ENCODE results near the gene GDA.

The GDA gene

GRCh38 chr9:72149231-72149975, at the start of gene GDA:
Gene GDA (plus strand): TSS chr9:72149440. CDS start chr9:72149560, 120 bp downstream.
- no peak for DNase-seq

- DNase-seq: no peak
Measured at GRCh38 chr9:72102520-72102919, 46.7 kb upstream of the GDA start.

GRCh38 chr9:72113056-72113455, 36.2 kb upstream of the GDA start:
- no peak for DNase-seq

GRCh38 chr9:72119853-72120252, 29.4 kb upstream of the GDA start:
- no peak for DNase-seq

- DNase-seq: no peak
Measured at GRCh38 chr9:72124947-72125346, 24.3 kb upstream of the GDA start.

GRCh38 chr9:72127753-72128152, 21.5 kb upstream of the GDA start:
- no peak for DNase-seq

GRCh38 chr9:72128526-72128925, 20.7 kb upstream of the GDA start:
- DNase-seq: no peak

- DNase-seq: no peak
Measured at GRCh38 chr9:72129271-72130156, 19.7 kb upstream of the GDA start.

- no peak for DNase-seq
Measured at GRCh38 chr9:72130321-72130720, 18.9 kb upstream of the GDA start.

- DNase-seq: no peak
Measured at GRCh38 chr9:72131206-72131605, 18.0 kb upstream of the GDA start.

- DNase-seq: peak; percentile 14
Measured at GRCh38 chr9:72132052-72132451, 17.2 kb upstream of the GDA start.

GRCh38 chr9:72133365-72134035, 15.7 kb upstream of the GDA start:
- no peak for DNase-seq

GRCh38 chr9:72134801-72135200, 14.4 kb upstream of the GDA start:
- no peak for DNase-seq

GRCh38 chr9:72137697-72138365, 11.4 kb upstream of the GDA start:
- no peak for DNase-seq

- no peak for DNase-seq
Measured at GRCh38 chr9:72139226-72139625, 10.0 kb upstream of the GDA start.

- no peak for DNase-seq
Measured at GRCh38 chr9:72140586-72140985, 8.7 kb upstream of the GDA start.

- no peak for DNase-seq
Measured at GRCh38 chr9:72141484-72141883, 7.8 kb upstream of the GDA start.

- DNase-seq: no peak
Measured at GRCh38 chr9:72144756-72145492, 4.3 kb upstream of the GDA start.

GRCh38 chr9:72145733-72146505, 3.3 kb upstream of the GDA start:
- no peak for DNase-seq

GRCh38 chr9:72147676-72148075, 1.6 kb upstream of the GDA start:
- no peak for DNase-seq

GRCh38 chr9:72150127-72150526, 887 bp downstream of the GDA start:
- DNase-seq: no peak

GRCh38 chr9:72150661-72151060, 1.4 kb downstream of the GDA start:
- no peak for DNase-seq
